ENCODE measurements around the gene VPS4A.

The VPS4A gene

GRCh38 chr16:69301861-69302260 lies 9.3 kb upstream of the VPS4A start:
- peak in 3 of 42 donors; percentile 12 to 18 (median 18) for DNase-seq
- intact Hi-C loops (cut with DNase I): no loop called here

- intact Hi-C loops (cut with DNase I): no loop called here
- DNase-seq: peak in 2 of 42 donors; percentile 10 to 26
These were observed 8.8 kb upstream of the VPS4A start for GRCh38 chr16:69302301-69302700.

- DNase-seq: no peak
- intact Hi-C loops (cut with DNase I): no loop called here
These were observed 5.1 kb upstream of the VPS4A start for GRCh38 chr16:69306031-69306430.

- no peak for DNase-seq
- intact Hi-C loops (cut with DNase I): no loop called here
These were observed 4.1 kb upstream of the VPS4A start for GRCh38 chr16:69307091-69307490.

GRCh38 chr16:69307856-69308255 lies 3.3 kb upstream of the VPS4A start:
- intact Hi-C loops (cut with DNase I): no loop called here
- DNase-seq: peak in 3 of 42 donors; percentile 2 to 21 (median 6)

GRCh38 chr16:69309316-69309715 lies 1.8 kb upstream of the VPS4A start:
- intact Hi-C loops (cut with DNase I): no loop called here
- peak in 35 of 42 donors; percentile 34 to 80 (median 56) for DNase-seq

GRCh38 chr16:69311533-69312387 lies 610 bp downstream of the VPS4A start:
- intact Hi-C loops (cut with DNase I): loop anchor here (2.0 kb wide), 1 partner anchor 27 kb away; the partner anchor contains the start of genes COG8 and NIP7
- peak in 9 of 42 donors; percentile 10 to 54 (median 33) for DNase-seq

GRCh38 chr16:69313469-69313868 lies 2.3 kb downstream of the VPS4A start:
- intact Hi-C loops (cut with DNase I): no loop called here
- DNase-seq: no peak

- intact Hi-C loops (cut with DNase I): no loop called here
- DNase-seq: peak in 3 of 42 donors; percentile 12 to 24 (median 22)
These were observed 3.4 kb downstream of the VPS4A start for GRCh38 chr16:69314534-69314933.

GRCh38 chr16:69315486-69316311 lies 4.5 kb downstream of the VPS4A start:
- intact Hi-C loops (cut with DNase I): no loop called here
- DNase-seq: peak in 10 of 42 donors; percentile 21 to 65 (median 36)

GRCh38 chr16:69316595-69317034 lies 5.5 kb downstream of the VPS4A start:
- intact Hi-C loops (cut with DNase I): no loop called here
- peak in 3 of 42 donors; percentile 6 to 26 (median 7) for DNase-seq

- peak in 4 of 42 donors; percentile 7 to 26 (median 16) for DNase-seq
- intact Hi-C loops (cut with DNase I): no loop called here
These were observed 7.2 kb downstream of the VPS4A start for GRCh38 chr16:69318177-69318910.

- peak in 3 of 42 donors; percentile 7 to 30 (median 13) for DNase-seq
- intact Hi-C loops (cut with DNase I): no loop called here
These were observed 7.8 kb downstream of the VPS4A start for GRCh38 chr16:69318911-69319289.

- intact Hi-C loops (cut with DNase I): no loop called here
- peak in 3 of 42 donors; percentile 9 to 23 (median 12) for DNase-seq
These were observed 8.2 kb downstream of the VPS4A start for GRCh38 chr16:69319381-69319780.

GRCh38 chr16:69319826-69320739 lies 8.9 kb downstream of the VPS4A start:
- intact Hi-C loops (cut with DNase I): no loop called here
- DNase-seq: peak in 3 of 42 donors; percentile 25 to 36 (median 29)

GRCh38 chr16:69320740-69321073 lies 9.6 kb downstream of the VPS4A start:
- intact Hi-C loops (cut with DNase I): no loop called here
- peak in 4 of 42 donors; percentile 7 to 35 (median 22) for DNase-seq

GRCh38 chr16:69321080-69321479 lies 9.9 kb downstream of the VPS4A start:
- DNase-seq: peak in 3 of 42 donors; percentile 2 to 39 (median 15)
- intact Hi-C loops (cut with DNase I): no loop called here

- intact Hi-C loops (cut with DNase I): no loop called here
- DNase-seq: peak in 4 of 42 donors; percentile 3 to 15 (median 10)
These were observed 11.2 kb downstream of the VPS4A start for GRCh38 chr16:69322343-69322742.

Measured in head of caudate nucleus (tissue), 42 donors.